WTC11 (cell line): Measurements from ENCODE around the gene PRDM12. TPM values are rescaled to one million over a fixed set of nuclear protein-coding genes. Genes with fewer than 3 reads are reported as not detected.
A peak's percentile ranks its signal among the peaks of the same experiment; 100 is the strongest.

Experiments used
- ATAC-seq: fragments of 200-7000 bp; cut with Tn5 transposase; 2 replicates; pipeline ENCODE4 v1.10.0; 2021; ENCODE audit warnings: mild to moderate bottlenecking, moderate library complexity
- CTCF ChIA-PET: fragments of 300-600 bp; sonication (Branson Sonifier 250); formaldehyde crosslinking; loops from one replicate; lab custom pipeline; 2021; ENCODE audit warnings: antibody characterized with exemption; lab: Charles Lee
- POLR2A ChIA-PET: fragments of 350-600 bp; sonication (Branson Sonifier 250); formaldehyde crosslinking; loops from one replicate; lab custom pipeline; 2021; ENCODE audit warnings: antibody characterized with exemption; lab: Charles Lee
- DNase-seq: peaks from one replicate; pipeline ENCODE4 v3.0.0; 2021; ENCODE audit warnings: low spot score
- H3K27ac Mint-ChIP-seq: 2 replicates; pipeline ENCODE4 v1.8.0; 2021; ENCODE audit warnings: mixed read lengths
- H3K27me3 Mint-ChIP-seq: 2 replicates; pipeline ENCODE4 v1.8.0; 2021; ENCODE audit warnings: low read depth, mild to moderate bottlenecking, moderate library complexity, mixed read lengths
- H3K36me3 Mint-ChIP-seq: 2 replicates; pipeline ENCODE4 v1.8.0; 2021; ENCODE audit warnings: mixed read lengths
- H3K4me1 Mint-ChIP-seq: 2 replicates; pipeline ENCODE4 v1.8.0; 2022; ENCODE audit warnings: mixed read lengths
- H3K4me3 Mint-ChIP-seq: 2 replicates; pipeline ENCODE4 v1.8.0; 2021; ENCODE audit warnings: mild to moderate bottlenecking, moderate library complexity, mixed read lengths
- H3K9me3 Mint-ChIP-seq: 2 replicates; pipeline ENCODE4 v1.8.0; 2021; ENCODE audit warnings: mixed read lengths
- ETV6 ChIP-seq: sonication (generic); formaldehyde crosslinking; IDR thresholded peaks from 2 replicates; pipeline ENCODE4 v1.8.1; 2022; ENCODE audit warnings: mild to moderate bottlenecking, missing genetic modification reagents
- FOXK1 ChIP-seq: sonication (generic); formaldehyde crosslinking; IDR thresholded peaks from 2 replicates; pipeline ENCODE4 v1.8.0; 2022; ENCODE audit warnings: mild to moderate bottlenecking, moderate library complexity, missing genetic modification reagents
- FOXP1 ChIP-seq: sonication (generic); formaldehyde crosslinking; IDR thresholded peaks from 2 replicates; pipeline ENCODE4 v1.8.0; 2022; ENCODE audit warnings: missing genetic modification reagents, mild to moderate bottlenecking, moderate library complexity, borderline replicate concordance
- KAT7 ChIP-seq: sonication (generic); formaldehyde crosslinking; IDR thresholded peaks from 2 replicates; pipeline ENCODE4 v1.8.1; 2023; ENCODE audit warnings: missing genetic modification reagents, mild to moderate bottlenecking, borderline replicate concordance
- MAX ChIP-seq: sonication (generic); formaldehyde crosslinking; IDR thresholded peaks from 2 replicates; pipeline ENCODE4 v1.8.0; 2022; ENCODE audit warnings: mild to moderate bottlenecking, missing genetic modification reagents
- MYBL2 ChIP-seq: sonication (generic); formaldehyde crosslinking; IDR thresholded peaks from 2 replicates; pipeline ENCODE4 v1.8.1; 2023; ENCODE audit warnings: mild to moderate bottlenecking, moderate library complexity, missing genetic modification reagents
- NR1H2 ChIP-seq: sonication (generic); formaldehyde crosslinking; IDR thresholded peaks from 2 replicates; pipeline ENCODE4 v1.9.0; 2021; ENCODE audit warnings: mild to moderate bottlenecking, moderate library complexity, missing genetic modification reagents
- PRDM15 ChIP-seq: sonication (generic); formaldehyde crosslinking; IDR thresholded peaks from 2 replicates; pipeline ENCODE4 v1.8.0; 2022; ENCODE audit warnings: missing genetic modification reagents
- SP1 ChIP-seq: sonication (generic); formaldehyde crosslinking; conservative IDR thresholded peaks from 2 replicates; pipeline ENCODE4 v1.8.1; 2022; ENCODE audit warnings: missing genetic modification reagents
- TCF7 ChIP-seq: sonication (generic); formaldehyde crosslinking; IDR thresholded peaks from 2 replicates; pipeline ENCODE4 v1.8.0; 2022; ENCODE audit warnings: mild to moderate bottlenecking, low read depth, missing genetic modification reagents, moderate library complexity
- ZBTB43 ChIP-seq: sonication (generic); formaldehyde crosslinking; IDR thresholded peaks from 2 replicates; pipeline ENCODE4 v1.8.1; 2023; ENCODE audit warnings: mild to moderate bottlenecking, missing genetic modification reagents
- ZNF263 ChIP-seq: sonication (generic); formaldehyde crosslinking; IDR thresholded peaks from 2 replicates; pipeline ENCODE4 v1.8.1; 2022; ENCODE audit warnings: low read depth, mild to moderate bottlenecking, moderate library complexity, missing genetic modification reagents
- total RNA-seq: library from RNA; stranded (reverse); gene quantifications from 3 replicates; pipeline ENCODE4 v1.2.3, GENCODE V29; 2021
- TF ChIP-seq, protein P1 (sequence below): sonication (generic); formaldehyde crosslinking; IDR thresholded peaks from 2 replicates; pipeline ENCODE4 v1.8.0; 2022; ENCODE audit warnings: mild to moderate bottlenecking, missing genetic modification reagents
- TF ChIP-seq, protein P2 (sequence below): fragments of 250-450 bp; sonication (Bioruptor Pico); conservative IDR thresholded peaks from 2 replicates; pipeline ENCODE4 v1.9.0; 2021; ENCODE audit warnings: mild to moderate bottlenecking
- TF ChIP-seq, protein P3 (sequence below): sonication (generic); formaldehyde crosslinking; IDR thresholded peaks from 2 replicates; pipeline ENCODE4 v1.8.0; 2023; ENCODE audit warnings: missing genetic modification reagents
- TF ChIP-seq, protein P4 (sequence below): sonication (generic); formaldehyde crosslinking; IDR thresholded peaks from 2 replicates; pipeline ENCODE4 v1.8.1; 2023; ENCODE audit warnings: mild to moderate bottlenecking, missing genetic modification reagents, borderline replicate concordance

PRDM12 gene
- total RNA-seq, 1 experiment from 2014 or later, result 0.09 TPM

DNA sequence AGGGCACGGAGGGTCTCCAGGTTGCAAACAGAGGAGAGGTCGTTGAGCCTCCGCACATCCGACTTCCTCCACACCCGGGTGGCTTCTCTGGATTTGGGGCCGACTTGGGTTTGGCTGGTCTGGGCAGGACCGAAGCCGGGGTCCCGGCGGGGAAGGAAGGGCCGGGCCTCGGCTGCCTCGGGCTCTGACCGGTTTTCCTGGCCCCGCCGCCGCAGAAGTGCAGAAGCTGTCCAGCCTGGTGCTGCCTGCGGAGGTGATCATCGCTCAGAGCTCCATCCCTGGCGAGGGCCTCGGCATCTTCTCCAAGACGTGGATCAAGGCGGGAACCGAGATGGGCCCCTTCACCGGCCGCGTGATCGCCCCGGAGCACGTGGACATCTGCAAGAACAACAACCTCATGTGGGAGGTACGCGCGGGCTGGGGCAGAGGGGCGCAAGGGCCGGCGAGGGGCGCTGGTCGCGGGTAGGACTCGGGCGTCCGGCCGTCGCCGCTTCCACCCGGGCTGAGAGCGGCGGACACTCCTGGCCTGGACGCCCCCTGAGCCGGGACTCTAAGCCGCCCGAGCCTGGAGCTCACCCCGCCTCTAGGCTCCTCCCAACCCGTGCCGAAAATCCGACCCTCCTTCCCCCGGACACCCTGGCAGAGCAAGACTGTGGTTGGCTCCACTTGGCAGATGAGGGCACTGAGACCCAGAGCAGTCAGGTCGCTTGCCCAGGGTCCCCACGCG lies 2.2 kb downstream of the PRDM12 start:
- POLR2A ChIA-PET, result no interaction called here
- TF ChIP-seq ETV6 (CRISPR knock-in tag) (0 out of 2 replicates have a peak, but pooled peaks have one; percentile 20), ZBTB43 (CRISPR knock-in tag) (0 out of 2 replicates have a peak, but pooled peaks have one; percentile 41), SP1 (CRISPR knock-in tag) (0 out of 2 replicates have a peak, but pooled peaks have one; percentile 19), PRDM15 (CRISPR knock-in tag) (0 out of 2 replicates have a peak, but pooled peaks have one; percentile 52), FOXP1 (peak; percentile 74; the same call in 1 of the 2 replicates), KAT7 (peak; percentile 53; the same call in 1 of the 2 replicates), ZNF263 (CRISPR knock-in tag) (no peak), NR1H2 (CRISPR knock-in tag) (no peak), FOXK1 (CRISPR knock-in tag) (peak; percentile 31; the same call in 1 of the 2 replicates), MYBL2 (CRISPR knock-in tag) (0 out of 2 replicates have a peak, but pooled peaks have one; percentile 33), MAX (CRISPR knock-in tag) (peak; percentile 84), TCF7 (CRISPR knock-in tag) (peak; percentile 47; the same call in 1 of the 2 replicates)
- TF ChIP-seq, protein P1, sequence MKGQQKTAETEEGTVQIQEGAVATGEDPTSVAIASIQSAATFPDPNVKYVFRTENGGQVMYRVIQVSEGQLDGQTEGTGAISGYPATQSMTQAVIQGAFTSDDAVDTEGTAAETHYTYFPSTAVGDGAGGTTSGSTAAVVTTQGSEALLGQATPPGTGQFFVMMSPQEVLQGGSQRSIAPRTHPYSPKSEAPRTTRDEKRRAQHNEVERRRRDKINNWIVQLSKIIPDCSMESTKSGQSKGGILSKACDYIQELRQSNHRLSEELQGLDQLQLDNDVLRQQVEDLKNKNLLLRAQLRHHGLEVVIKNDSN, result peak; percentile 48
- TF ChIP-seq, protein P2, sequence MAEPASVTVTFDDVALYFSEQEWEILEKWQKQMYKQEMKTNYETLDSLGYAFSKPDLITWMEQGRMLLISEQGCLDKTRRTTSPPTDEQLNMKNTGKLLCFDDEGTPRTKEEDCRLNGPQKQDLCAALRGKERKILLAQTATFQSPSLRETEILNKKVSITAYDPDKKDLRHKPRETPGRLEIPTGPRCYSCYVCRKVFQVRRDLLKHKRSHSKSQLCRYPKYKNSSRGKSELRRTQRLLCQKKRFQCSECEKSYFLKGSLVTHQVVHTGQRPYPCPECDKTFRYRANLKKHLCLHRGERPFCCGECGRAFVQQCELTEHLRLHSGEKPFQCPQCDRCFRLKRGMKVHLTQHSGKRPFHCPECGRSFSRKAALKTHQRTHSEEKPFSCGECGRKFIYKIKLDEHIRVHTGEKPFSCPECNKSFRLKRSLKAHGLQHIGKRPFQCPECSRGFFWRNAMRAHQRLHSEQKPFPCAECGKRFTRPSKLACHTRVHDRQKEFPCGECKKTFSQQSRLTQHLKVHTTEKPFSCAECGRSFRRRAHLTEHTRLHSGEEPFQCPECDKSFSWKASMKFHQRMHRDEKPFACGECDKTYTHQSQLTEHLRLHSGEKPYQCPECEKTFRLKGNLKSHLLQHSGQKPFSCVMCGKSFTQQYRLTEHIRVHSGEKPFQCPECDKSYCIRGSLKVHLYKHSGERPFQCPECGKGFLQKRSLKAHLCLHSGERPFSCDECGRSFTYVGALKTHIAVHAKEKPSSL (CRISPR knock-in tag), result no peak
- TF ChIP-seq, protein P3, sequence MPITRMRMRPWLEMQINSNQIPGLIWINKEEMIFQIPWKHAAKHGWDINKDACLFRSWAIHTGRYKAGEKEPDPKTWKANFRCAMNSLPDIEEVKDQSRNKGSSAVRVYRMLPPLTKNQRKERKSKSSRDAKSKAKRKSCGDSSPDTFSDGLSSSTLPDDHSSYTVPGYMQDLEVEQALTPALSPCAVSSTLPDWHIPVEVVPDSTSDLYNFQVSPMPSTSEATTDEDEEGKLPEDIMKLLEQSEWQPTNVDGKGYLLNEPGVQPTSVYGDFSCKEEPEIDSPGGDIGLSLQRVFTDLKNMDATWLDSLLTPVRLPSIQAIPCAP (CRISPR knock-in tag), result 0 out of 2 replicates have a peak, but pooled peaks have one; percentile 17
- TF ChIP-seq, protein P4, sequence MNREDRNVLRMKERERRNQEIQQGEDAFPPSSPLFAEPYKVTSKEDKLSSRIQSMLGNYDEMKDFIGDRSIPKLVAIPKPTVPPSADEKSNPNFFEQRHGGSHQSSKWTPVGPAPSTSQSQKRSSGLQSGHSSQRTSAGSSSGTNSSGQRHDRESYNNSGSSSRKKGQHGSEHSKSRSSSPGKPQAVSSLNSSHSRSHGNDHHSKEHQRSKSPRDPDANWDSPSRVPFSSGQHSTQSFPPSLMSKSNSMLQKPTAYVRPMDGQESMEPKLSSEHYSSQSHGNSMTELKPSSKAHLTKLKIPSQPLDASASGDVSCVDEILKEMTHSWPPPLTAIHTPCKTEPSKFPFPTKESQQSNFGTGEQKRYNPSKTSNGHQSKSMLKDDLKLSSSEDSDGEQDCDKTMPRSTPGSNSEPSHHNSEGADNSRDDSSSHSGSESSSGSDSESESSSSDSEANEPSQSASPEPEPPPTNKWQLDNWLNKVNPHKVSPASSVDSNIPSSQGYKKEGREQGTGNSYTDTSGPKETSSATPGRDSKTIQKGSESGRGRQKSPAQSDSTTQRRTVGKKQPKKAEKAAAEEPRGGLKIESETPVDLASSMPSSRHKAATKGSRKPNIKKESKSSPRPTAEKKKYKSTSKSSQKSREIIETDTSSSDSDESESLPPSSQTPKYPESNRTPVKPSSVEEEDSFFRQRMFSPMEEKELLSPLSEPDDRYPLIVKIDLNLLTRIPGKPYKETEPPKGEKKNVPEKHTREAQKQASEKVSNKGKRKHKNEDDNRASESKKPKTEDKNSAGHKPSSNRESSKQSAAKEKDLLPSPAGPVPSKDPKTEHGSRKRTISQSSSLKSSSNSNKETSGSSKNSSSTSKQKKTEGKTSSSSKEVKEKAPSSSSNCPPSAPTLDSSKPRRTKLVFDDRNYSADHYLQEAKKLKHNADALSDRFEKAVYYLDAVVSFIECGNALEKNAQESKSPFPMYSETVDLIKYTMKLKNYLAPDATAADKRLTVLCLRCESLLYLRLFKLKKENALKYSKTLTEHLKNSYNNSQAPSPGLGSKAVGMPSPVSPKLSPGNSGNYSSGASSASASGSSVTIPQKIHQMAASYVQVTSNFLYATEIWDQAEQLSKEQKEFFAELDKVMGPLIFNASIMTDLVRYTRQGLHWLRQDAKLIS (CRISPR knock-in tag), result no peak
- TF ChIP-seq, all 79 proteins: peak for 12
- H3K36me3 Mint-ChIP-seq, result peaks cover 3% of the 10 kb centered on the region; the same call in 1 of the 2 replicates
- H3K27me3 Mint-ChIP-seq, result peaks cover 93% of the 10 kb centered on the region
- H3K4me3 Mint-ChIP-seq, result peak overlapping the region; percentile 65
- ATAC-seq, result peak; percentile 2; the same call in 1 of the 2 replicates
- H3K9me3 Mint-ChIP-seq, result no peaks in the 10 kb centered on the region
- DNase-seq, result peak; percentile 35
- H3K4me1 Mint-ChIP-seq, result peaks cover 25% of the 10 kb centered on the region
- CTCF ChIA-PET, result interaction anchor here (0.5 to 5.2 kb wide), 8 partner anchors 9 to 186 kb away, joined by 3 to 24 read pairs (median 4); partner anchors contain the start of gene EXOSC2
- no peak overlapping the region for H3K27ac Mint-ChIP-seq
